Mononuclear cell (primary cell): Measurements from ENCODE around the gene RNASE11. TPM values are rescaled to one million over a fixed set of nuclear protein-coding genes. Genes with fewer than 3 reads are reported as not detected.
"Not testable (repeated sequence)": the region's sequence is repeated elsewhere in the genome, so short reads cannot be mapped to it uniquely, and the experiment has no call there.

Experiments used
- H3K27me3 ChIP-seq: 2 replicates; pipeline ENCODE4 v1.6.0; 2011; ENCODE audit warnings: low read length, control low read depth; ENCODE audit not compliant: insufficient read depth
- H3K4me1 ChIP-seq: 2 replicates; pipeline ENCODE4 v1.5.1; 2011; ENCODE audit warnings: mild to moderate bottlenecking, low read length, control low read depth; ENCODE audit not compliant: insufficient read depth
- H3K4me3 ChIP-seq: 2 replicates; pipeline ENCODE4 v1.5.1; 2011; ENCODE audit warnings: mild to moderate bottlenecking, low read length, moderate library complexity
- H3K9me3 ChIP-seq: 2 replicates; pipeline ENCODE4 v1.5.1; 2011; ENCODE audit warnings: low read depth, mild to moderate bottlenecking, control low read depth, low read length
- total RNA-seq: library from RNA; depleted of rRNA; stranded (reverse); fragments of >200 nt; gene quantifications from one replicate; pipeline ENCODE4 v1.2.3, GENCODE V29; 2012

The RNASE11 gene
- total RNA-seq, 1 donor: not detected

GRCh38 chr14:20607617-20608016, 19.8 kb upstream of the RNASE11 start:
- peaks cover 25% of the 10 kb centered on the region for H3K4me1 ChIP-seq
- H3K9me3 ChIP-seq: no peaks in the 10 kb centered on the region
- H3K4me3 ChIP-seq: no peak overlapping the region
- no peaks in the 10 kb centered on the region for H3K27me3 ChIP-seq

- Histone ChIP-seq H3K9me3 (no peaks in the 10 kb centered on the region), H3K27me3 (no peaks in the 10 kb centered on the region), H3K4me3 (no peak overlapping the region), H3K4me1 (peaks cover 18% of the 10 kb centered on the region)
These were observed 19.1 kb upstream of the RNASE11 start for GRCh38 chr14:20606902-20607242.

GRCh38 chr14:20606190-20606901, 18.5 kb upstream of the RNASE11 start:
- H3K9me3 ChIP-seq: no peaks in the 10 kb centered on the region
- no peaks in the 10 kb centered on the region for H3K27me3 ChIP-seq
- peaks cover 13% of the 10 kb centered on the region for H3K4me1 ChIP-seq
- no peak overlapping the region for H3K4me3 ChIP-seq

- H3K4me3 ChIP-seq: no peak overlapping the region
- H3K27me3 ChIP-seq: no peaks in the 10 kb centered on the region
- H3K4me1 ChIP-seq: peaks cover 1% of the 10 kb centered on the region
- no peaks in the 10 kb centered on the region for H3K9me3 ChIP-seq
These were observed 16.3 kb upstream of the RNASE11 start for GRCh38 chr14:20603813-20604690.

GRCh38 chr14:20602583-20602982, 14.8 kb upstream of the RNASE11 start:
- Histone ChIP-seq H3K27me3 (no peaks in the 10 kb centered on the region), H3K4me3 (no peak overlapping the region), H3K4me1 (no peaks in the 10 kb centered on the region), H3K9me3 (no peaks in the 10 kb centered on the region)

- H3K27me3 ChIP-seq: no peaks in the 10 kb centered on the region
- no peaks in the 10 kb centered on the region for H3K9me3 ChIP-seq
- no peak overlapping the region for H3K4me3 ChIP-seq
- no peaks in the 10 kb centered on the region for H3K4me1 ChIP-seq
These were observed 13.7 kb upstream of the RNASE11 start for GRCh38 chr14:20601522-20601921.

GRCh38 chr14:20597108-20597507, 9.3 kb upstream of the RNASE11 start:
- Histone ChIP-seq H3K27me3 (peaks cover 4% of the 10 kb centered on the region), H3K4me3 (no peak overlapping the region), H3K9me3 (no peaks in the 10 kb centered on the region), H3K4me1 (no peaks in the 10 kb centered on the region)

- not testable (repeated sequence) for H3K9me3 ChIP-seq, H3K4me1 ChIP-seq, H3K27me3 ChIP-seq, H3K4me3 ChIP-seq
These were observed 7.9 kb upstream of the RNASE11 start for GRCh38 chr14:20595726-20596125.

- no peaks in the 10 kb centered on the region for H3K9me3 ChIP-seq
- peaks cover 6% of the 10 kb centered on the region for H3K27me3 ChIP-seq
- H3K4me3 ChIP-seq: no peak overlapping the region
These were observed 4.8 kb upstream of the RNASE11 start for GRCh38 chr14:20592574-20592973.

GRCh38 chr14:20591235-20591634, 3.4 kb upstream of the RNASE11 start, which contains the start of gene RNASE12:
Gene RNASE12 (minus strand): TSS chr14:20591376. CDS start chr14:20590723, 653 bp downstream.
- Histone ChIP-seq H3K9me3 (no peaks in the 10 kb centered on the region), H3K4me1 (no peaks in the 10 kb centered on the region), H3K27me3 (peaks cover 6% of the 10 kb centered on the region), H3K4me3 (no peak within 1 kb of the TSS)

More at GRCh38 chr14:20592574-20592973, 4.8 kb upstream of the RNASE11 start:
- no peaks in the 10 kb centered on the region for H3K4me1 ChIP-seq

- H3K4me3 ChIP-seq: no peak overlapping the region
- H3K4me1 ChIP-seq: no peaks in the 10 kb centered on the region
- H3K27me3 ChIP-seq: no peaks in the 10 kb centered on the region
- no peaks in the 10 kb centered on the region for H3K9me3 ChIP-seq
These were observed 3.9 kb downstream of the RNASE11 start for GRCh38 chr14:20583908-20584307.

GRCh38 chr14:20583142-20583541, 4.7 kb downstream of the RNASE11 start:
- H3K4me1 ChIP-seq: no peaks in the 10 kb centered on the region
- no peaks in the 10 kb centered on the region for H3K27me3 ChIP-seq
- no peaks in the 10 kb centered on the region for H3K9me3 ChIP-seq
- H3K4me3 ChIP-seq: no peak overlapping the region

GRCh38 chr14:20580242-20580641, 7.6 kb downstream of the RNASE11 start:
- no peaks in the 10 kb centered on the region for H3K9me3 ChIP-seq
- H3K4me3 ChIP-seq: no peak overlapping the region
- no peaks in the 10 kb centered on the region for H3K4me1 ChIP-seq
- H3K27me3 ChIP-seq: no peaks in the 10 kb centered on the region

- Histone ChIP-seq H3K4me3 (no peak overlapping the region), H3K27me3 (no peaks in the 10 kb centered on the region), H3K4me1 (no peaks in the 10 kb centered on the region), H3K9me3 (no peaks in the 10 kb centered on the region)
These were observed 8.9 kb downstream of the RNASE11 start for GRCh38 chr14:20578784-20579502.

GRCh38 chr14:20578325-20578724, 9.5 kb downstream of the RNASE11 start:
- no peaks in the 10 kb centered on the region for H3K4me1 ChIP-seq
- H3K27me3 ChIP-seq: no peaks in the 10 kb centered on the region
- no peaks in the 10 kb centered on the region for H3K9me3 ChIP-seq
- H3K4me3 ChIP-seq: no peak overlapping the region
